ENCODE results near the gene MEIS3. TPM values are rescaled to one million over a fixed set of nuclear protein-coding genes. Genes with fewer than 3 reads are reported as not detected.

The MEIS3 gene
- total and polyA plus RNA-seq, 4 donors, result 3.8 to 10.2 (median 7.9) TPM

- peaks cover 0 to 27% (median 0%) of the 10 kb centered on the region in 4 donors for H3K9me3 ChIP-seq (ENCODE audit: control insufficient read depth in 4 of 4, insufficient read depth in 3 of 4, low read length in 3 of 4)
- no peak overlapping the region for H3K4me3 ChIP-seq
- no peak overlapping the region for H3K27ac ChIP-seq (ENCODE audit: low read depth in 1 of 2, low read length in 1 of 2)
- peaks cover 0 to 26% (median 3%) of the 10 kb centered on the region in 5 donors for H3K4me1 ChIP-seq (ENCODE audit: control insufficient read depth in 5 of 5, insufficient read depth in 5 of 5, low read length in 5 of 5)
- peaks cover 10 to 61% (median 29%) of the 10 kb centered on the region in 3 donors for H3K27me3 ChIP-seq (ENCODE audit: control insufficient read depth in 3 of 3, insufficient read depth in 3 of 3, low read length in 2 of 3)
- TF ChIP-seq, protein P1, sequence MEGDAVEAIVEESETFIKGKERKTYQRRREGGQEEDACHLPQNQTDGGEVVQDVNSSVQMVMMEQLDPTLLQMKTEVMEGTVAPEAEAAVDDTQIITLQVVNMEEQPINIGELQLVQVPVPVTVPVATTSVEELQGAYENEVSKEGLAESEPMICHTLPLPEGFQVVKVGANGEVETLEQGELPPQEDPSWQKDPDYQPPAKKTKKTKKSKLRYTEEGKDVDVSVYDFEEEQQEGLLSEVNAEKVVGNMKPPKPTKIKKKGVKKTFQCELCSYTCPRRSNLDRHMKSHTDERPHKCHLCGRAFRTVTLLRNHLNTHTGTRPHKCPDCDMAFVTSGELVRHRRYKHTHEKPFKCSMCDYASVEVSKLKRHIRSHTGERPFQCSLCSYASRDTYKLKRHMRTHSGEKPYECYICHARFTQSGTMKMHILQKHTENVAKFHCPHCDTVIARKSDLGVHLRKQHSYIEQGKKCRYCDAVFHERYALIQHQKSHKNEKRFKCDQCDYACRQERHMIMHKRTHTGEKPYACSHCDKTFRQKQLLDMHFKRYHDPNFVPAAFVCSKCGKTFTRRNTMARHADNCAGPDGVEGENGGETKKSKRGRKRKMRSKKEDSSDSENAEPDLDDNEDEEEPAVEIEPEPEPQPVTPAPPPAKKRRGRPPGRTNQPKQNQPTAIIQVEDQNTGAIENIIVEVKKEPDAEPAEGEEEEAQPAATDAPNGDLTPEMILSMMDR (IDR thresholded peaks at IDR 0.05; ENCODE audit: control extremely low read depth, extremely low read depth), result no peak
- H3K9ac ChIP-seq (ENCODE audit: insufficient read depth in 1 of 2, low read length in 2 of 2), result no peak overlapping the region
- ATAC-seq (ENCODE audit: insufficient read depth, low FRiP score) (no peak), DNase-seq (no peak)
- no peaks in the 10 kb centered on the region for H3K36me3 ChIP-seq (ENCODE audit: control insufficient read depth in 4 of 4, insufficient read depth in 4 of 4, low read length in 4 of 4)
- 3 to 4% methylated on average over 20 to 22 of the region's 22 CpGs for WGBS, 2 donors
Measured at GRCh38 chr19:47445937-47446402, 26.6 kb upstream of the MEIS3 start.

GRCh38 chr19:47445527-47445926, 26.2 kb upstream of the MEIS3 start:
- Histone ChIP-seq H3K9ac (ENCODE audit: insufficient read depth in 1 of 2, low read length in 2 of 2) (no peak overlapping the region), H3K4me1 (ENCODE audit: control insufficient read depth in 5 of 5, insufficient read depth in 5 of 5, low read length in 5 of 5) (peaks cover 0 to 26% (median 3%) of the 10 kb centered on the region in 5 donors), H3K9me3 (ENCODE audit: control insufficient read depth in 4 of 4, insufficient read depth in 3 of 4, low read length in 3 of 4) (peaks cover 0 to 27% (median 0%) of the 10 kb centered on the region in 4 donors), H3K27ac (ENCODE audit: low read depth in 1 of 2, low read length in 1 of 2) (no peak overlapping the region), H3K27me3 (ENCODE audit: control insufficient read depth in 3 of 3, insufficient read depth in 3 of 3, low read length in 2 of 3) (peaks cover 10 to 61% (median 29%) of the 10 kb centered on the region in 3 donors), H3K4me3 (no peak overlapping the region), H3K36me3 (ENCODE audit: control insufficient read depth in 4 of 4, insufficient read depth in 4 of 4, low read length in 4 of 4) (no peaks in the 10 kb centered on the region)
- TF ChIP-seq, protein P1 (IDR thresholded peaks at IDR 0.05; ENCODE audit: control extremely low read depth, extremely low read depth), result no peak
- DNase-seq (no peak), ATAC-seq (ENCODE audit: insufficient read depth, low FRiP score) (no peak)
- 40 to 52% methylated on average over 4 of the region's 4 CpGs for WGBS, 2 donors

- Histone ChIP-seq H3K27me3 (ENCODE audit: control insufficient read depth in 3 of 3, insufficient read depth in 3 of 3, low read length in 2 of 3) (peaks cover 10 to 57% (median 29%) of the 10 kb centered on the region in 3 donors), H3K27ac (ENCODE audit: low read depth in 1 of 2, low read length in 1 of 2) (no peak overlapping the region), H3K4me1 (ENCODE audit: control insufficient read depth in 5 of 5, insufficient read depth in 5 of 5, low read length in 5 of 5) (peaks cover 0 to 24% (median 3%) of the 10 kb centered on the region in 5 donors), H3K9ac (ENCODE audit: insufficient read depth in 1 of 2, low read length in 2 of 2) (no peak overlapping the region), H3K4me3 (no peak overlapping the region), H3K9me3 (ENCODE audit: control insufficient read depth in 4 of 4, insufficient read depth in 3 of 4, low read length in 3 of 4) (peaks cover 0 to 25% (median 0%) of the 10 kb centered on the region in 4 donors), H3K36me3 (ENCODE audit: control insufficient read depth in 4 of 4, insufficient read depth in 4 of 4, low read length in 4 of 4) (no peaks in the 10 kb centered on the region)
- DNase-seq, result peak in 1 of 3 donors; percentile 18
- WGBS, 2 donors, result 19% methylated on average over 22 of the region's 22 CpGs
- TF ChIP-seq, protein P1 (IDR thresholded peaks at IDR 0.05; ENCODE audit: control extremely low read depth, extremely low read depth), result no peak
- ATAC-seq (ENCODE audit: insufficient read depth, low FRiP score), result no peak
Measured at GRCh38 chr19:47444388-47444821, 25.1 kb upstream of the MEIS3 start.

DNA sequence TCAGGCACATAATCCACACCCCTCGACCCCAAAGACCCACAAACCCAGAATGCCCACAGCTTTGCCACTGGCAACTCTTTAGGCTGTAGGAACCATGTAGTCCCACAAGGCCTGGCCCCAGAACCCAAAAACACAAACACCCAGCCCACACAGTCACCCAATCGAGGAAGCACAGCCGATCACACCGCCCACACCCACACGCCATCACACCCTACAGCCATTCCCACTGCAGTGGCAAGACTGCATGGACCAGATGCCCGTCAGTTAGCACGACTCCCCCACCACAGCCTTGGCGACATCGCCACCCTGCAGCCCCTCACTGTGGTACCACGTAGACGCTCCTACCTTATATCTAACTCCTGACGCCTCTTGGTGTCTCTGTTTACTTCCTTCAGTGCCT, 24.0 kb upstream of the MEIS3 start:
- no peak for DNase-seq
- TF ChIP-seq, protein P1 (IDR thresholded peaks at IDR 0.05; ENCODE audit: control extremely low read depth, extremely low read depth), result no peak
- peaks cover 10 to 47% (median 23%) of the 10 kb centered on the region in 3 donors for H3K27me3 ChIP-seq (ENCODE audit: control insufficient read depth in 3 of 3, insufficient read depth in 3 of 3, low read length in 2 of 3)
- no peak overlapping the region for H3K4me3 ChIP-seq
- H3K9me3 ChIP-seq (ENCODE audit: control insufficient read depth in 4 of 4, insufficient read depth in 3 of 4, low read length in 3 of 4), result peaks cover 0 to 25% (median 0%) of the 10 kb centered on the region in 4 donors
- no peak overlapping the region for H3K9ac ChIP-seq (ENCODE audit: insufficient read depth in 1 of 2, low read length in 2 of 2)
- peaks cover 0 to 24% (median 3%) of the 10 kb centered on the region in 5 donors for H3K4me1 ChIP-seq (ENCODE audit: control insufficient read depth in 5 of 5, insufficient read depth in 5 of 5, low read length in 5 of 5)
- no peak overlapping the region for H3K27ac ChIP-seq (ENCODE audit: low read depth in 1 of 2, low read length in 1 of 2)
- WGBS, 2 donors, result 66 to 75% methylated on average over 12 of the region's 12 CpGs
- no peaks in the 10 kb centered on the region for H3K36me3 ChIP-seq (ENCODE audit: control insufficient read depth in 4 of 4, insufficient read depth in 4 of 4, low read length in 4 of 4)
- ATAC-seq (ENCODE audit: insufficient read depth, low FRiP score), result no peak
